Effector CD8-positive, alpha-beta T cell (primary cell): Measurements from ENCODE around the gene KIF14.

Experiments used
- DNase-seq: peaks from one replicate; lab custom pipeline; 2025; lab: John Stamatoyannopoulos, UW
- total RNA-seq, 4 experiments: gene quantifications; one replicate each; lab custom pipeline; 2026; lab: John Stamatoyannopoulos, UW

KIF14 gene
- 0.85 to 2.7 (median 1.5) reads per million in 4 experiments for total RNA-seq

GRCh38 chr1:200620273-200621131 is at the start of gene KIF14:
TSS of gene KIF14 (minus strand) at chr1:200620751. CDS start at chr1:200618723, 2,028 bp downstream.
- DNase-seq, result peak; percentile 89

GRCh38 chr1:200669314-200670241 is 49.0 kb upstream of the KIF14 start, which contains the start of gene DDX59:
TSS of gene DDX59 (minus strand) at chr1:200669907. CDS start at chr1:200666740, 3,167 bp downstream.
- peak; percentile 87 for DNase-seq

GRCh38 chr1:200668514-200669313 is 48.2 kb upstream of the KIF14 start:
- no peak for DNase-seq

- no peak for DNase-seq
Observed at GRCh38 chr1:200666309-200666708, 45.8 kb upstream of the KIF14 start.

- no peak for DNase-seq
Observed at GRCh38 chr1:200665861-200666260, 45.3 kb upstream of the KIF14 start.

GRCh38 chr1:200660719-200661118 is 40.2 kb upstream of the KIF14 start:
- no peak for DNase-seq

- no peak for DNase-seq
Observed at GRCh38 chr1:200659269-200659668, 38.7 kb upstream of the KIF14 start.

- DNase-seq, result no peak
Observed at GRCh38 chr1:200658037-200658818, 37.7 kb upstream of the KIF14 start.

- DNase-seq, result no peak
Observed at GRCh38 chr1:200654660-200655059, 34.1 kb upstream of the KIF14 start.

GRCh38 chr1:200653022-200653462 is 32.5 kb upstream of the KIF14 start:
- DNase-seq, result no peak

- no peak for DNase-seq
Observed at GRCh38 chr1:200652378-200652777, 31.8 kb upstream of the KIF14 start.

GRCh38 chr1:200646515-200646914 is 26.0 kb upstream of the KIF14 start:
- DNase-seq, result no peak

- no peak for DNase-seq
Observed at GRCh38 chr1:200644021-200644420, 23.5 kb upstream of the KIF14 start.

- DNase-seq, result no peak
Observed at GRCh38 chr1:200642481-200642880, 21.9 kb upstream of the KIF14 start.

GRCh38 chr1:200640963-200641401 is 20.4 kb upstream of the KIF14 start:
- DNase-seq, result no peak

GRCh38 chr1:200640373-200640962 is 19.9 kb upstream of the KIF14 start:
- no peak for DNase-seq

GRCh38 chr1:200638073-200638472 is 17.5 kb upstream of the KIF14 start:
- no peak for DNase-seq

GRCh38 chr1:200636681-200637080 is 16.1 kb upstream of the KIF14 start:
- DNase-seq, result no peak

GRCh38 chr1:200634261-200635122 is 13.9 kb upstream of the KIF14 start:
- no peak for DNase-seq
